Measurements from ENCODE around the gene DYNC2H1. TPM values are rescaled to one million over a fixed set of nuclear protein-coding genes. Genes with fewer than 3 reads are reported as not detected.

Gene DYNC2H1
- total RNA-seq, 2 experiments from 2014 or later = 3.2 to 3.3 TPM

DNA sequence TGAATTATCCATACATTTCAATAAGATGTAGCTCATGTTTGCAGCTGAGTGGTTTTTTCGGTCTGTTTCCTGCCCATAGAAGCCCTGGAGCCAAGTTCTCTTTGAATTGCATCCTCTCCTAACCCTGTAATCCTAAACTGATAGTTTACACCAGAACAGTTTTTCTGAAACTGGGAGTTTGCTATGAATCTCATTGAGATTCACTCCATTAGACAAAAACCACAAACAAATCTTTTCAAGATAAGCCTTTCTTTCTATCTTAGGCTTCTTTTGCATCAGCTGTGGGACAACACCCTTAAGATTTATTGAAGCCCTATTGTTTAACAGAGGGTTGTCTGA is 324.8 kb downstream of the DYNC2H1 start:
- ChIA-PET POLR2A (no interaction called here), CTCF (no interaction called here)

DNA sequence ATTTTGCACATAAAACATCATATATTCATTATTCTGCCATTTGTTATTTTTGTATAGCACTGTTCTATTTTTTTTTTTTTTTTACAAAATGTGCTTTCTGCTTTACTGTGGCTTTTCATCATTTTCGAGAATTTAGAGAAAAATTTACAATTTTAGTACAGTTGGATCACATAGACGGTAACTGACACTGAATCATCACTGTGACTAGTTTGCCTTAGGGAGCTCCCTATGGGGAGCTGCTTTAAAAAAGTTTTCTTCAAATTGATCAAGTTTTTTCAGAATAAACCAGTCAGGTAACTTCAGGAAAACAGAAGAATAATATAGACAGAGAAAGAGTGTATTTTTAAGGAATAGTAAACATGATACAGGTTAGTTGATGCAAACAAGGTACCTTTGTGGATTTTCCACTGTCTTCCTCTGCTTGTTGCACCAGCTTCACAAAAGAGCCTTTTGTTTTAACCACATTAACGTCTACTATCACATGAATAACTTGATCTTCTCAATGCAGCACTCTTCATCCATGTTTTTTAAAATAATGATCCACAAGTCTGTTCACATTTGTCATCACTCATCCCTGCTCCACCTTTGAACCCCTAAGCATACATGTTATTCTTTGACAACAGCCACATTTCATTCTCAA is 327.0 kb downstream of the DYNC2H1 start:
- ChIA-PET CTCF (no interaction called here), POLR2A (no interaction called here)

DNA sequence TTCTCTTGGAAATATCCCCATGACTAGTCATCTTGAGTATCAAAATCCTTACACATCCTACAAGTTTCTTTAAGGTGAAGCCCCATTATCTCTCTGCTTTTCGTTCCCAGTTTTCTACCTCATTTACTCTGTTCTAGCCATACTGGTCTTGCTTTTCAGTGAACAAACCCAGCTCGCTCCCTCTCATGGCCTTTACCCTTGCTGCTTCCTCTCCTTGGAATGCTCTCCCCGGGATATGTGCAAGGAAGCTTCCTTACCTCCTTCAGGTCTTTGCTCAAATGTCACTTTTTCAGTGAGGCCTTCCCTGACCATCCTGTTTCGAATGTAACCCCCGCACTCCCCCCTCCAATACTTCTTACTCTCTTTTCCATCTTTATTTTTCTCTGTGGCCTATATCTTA is 331.8 kb downstream of the DYNC2H1 start:
- POLR2A ChIA-PET = no interaction called here
- CTCF ChIA-PET = no interaction called here

DNA sequence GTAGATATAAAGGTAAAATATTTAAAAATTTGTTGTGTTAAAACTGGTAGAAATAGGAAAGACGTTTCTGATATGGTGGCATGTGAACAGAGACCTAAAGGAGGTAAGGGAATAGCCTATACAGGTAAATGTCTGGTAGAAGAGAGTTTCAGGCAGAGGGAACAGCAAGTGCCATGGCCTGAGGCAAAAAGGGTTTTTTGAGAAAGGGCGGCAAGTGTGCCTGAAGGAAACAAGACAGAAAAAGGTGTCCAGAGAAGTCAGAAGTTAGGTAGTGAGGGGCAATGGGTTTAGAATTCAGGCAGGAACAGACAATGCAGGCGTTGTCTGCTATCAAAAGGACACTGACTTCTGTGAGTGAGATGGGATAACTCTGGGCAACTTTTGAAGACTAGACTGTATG is 339.7 kb downstream of the DYNC2H1 start:
- POLR2A ChIA-PET = no interaction called here
- CTCF ChIA-PET = no interaction called here

DNA sequence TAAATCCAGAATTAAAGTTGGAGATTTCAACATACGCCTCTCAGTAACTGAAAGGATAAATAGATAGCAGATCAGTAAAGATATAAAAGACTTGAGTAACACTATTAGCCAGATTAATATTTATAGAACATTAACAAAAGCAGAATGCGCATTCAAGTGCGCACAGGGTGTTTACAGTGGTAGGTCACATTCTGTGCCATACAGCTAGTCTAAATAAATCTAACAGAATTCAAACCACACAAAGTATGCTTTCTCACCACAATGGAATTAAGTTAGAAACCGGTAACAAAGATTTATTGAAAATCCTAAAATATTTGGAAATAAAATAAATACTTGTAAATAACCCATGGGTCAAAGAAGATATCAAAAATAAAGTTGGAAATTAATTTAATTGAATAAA is 341.0 kb downstream of the DYNC2H1 start:
- ChIA-PET POLR2A (no interaction called here), CTCF (no interaction called here)

DNA sequence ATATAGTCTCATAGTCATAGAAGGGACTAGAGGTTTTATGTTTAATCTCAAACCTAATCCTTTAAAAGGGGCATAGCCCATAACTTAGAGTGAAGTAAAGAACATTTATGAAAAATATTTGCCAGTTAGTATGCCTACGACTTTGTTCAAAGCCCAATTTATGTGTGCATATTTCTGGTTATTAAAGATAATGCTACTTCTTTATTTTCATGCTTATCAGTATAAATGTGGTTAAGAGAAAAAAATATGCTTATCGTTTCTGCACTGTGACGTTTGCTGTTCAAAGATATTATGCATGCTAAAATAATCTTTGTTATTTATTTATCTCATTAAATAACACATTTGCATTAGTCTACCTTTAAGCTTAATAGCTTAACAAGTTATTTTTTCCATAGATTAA is 343.9 kb downstream of the DYNC2H1 start:
- ChIA-PET POLR2A (no interaction called here), CTCF (no interaction called here)

DNA sequence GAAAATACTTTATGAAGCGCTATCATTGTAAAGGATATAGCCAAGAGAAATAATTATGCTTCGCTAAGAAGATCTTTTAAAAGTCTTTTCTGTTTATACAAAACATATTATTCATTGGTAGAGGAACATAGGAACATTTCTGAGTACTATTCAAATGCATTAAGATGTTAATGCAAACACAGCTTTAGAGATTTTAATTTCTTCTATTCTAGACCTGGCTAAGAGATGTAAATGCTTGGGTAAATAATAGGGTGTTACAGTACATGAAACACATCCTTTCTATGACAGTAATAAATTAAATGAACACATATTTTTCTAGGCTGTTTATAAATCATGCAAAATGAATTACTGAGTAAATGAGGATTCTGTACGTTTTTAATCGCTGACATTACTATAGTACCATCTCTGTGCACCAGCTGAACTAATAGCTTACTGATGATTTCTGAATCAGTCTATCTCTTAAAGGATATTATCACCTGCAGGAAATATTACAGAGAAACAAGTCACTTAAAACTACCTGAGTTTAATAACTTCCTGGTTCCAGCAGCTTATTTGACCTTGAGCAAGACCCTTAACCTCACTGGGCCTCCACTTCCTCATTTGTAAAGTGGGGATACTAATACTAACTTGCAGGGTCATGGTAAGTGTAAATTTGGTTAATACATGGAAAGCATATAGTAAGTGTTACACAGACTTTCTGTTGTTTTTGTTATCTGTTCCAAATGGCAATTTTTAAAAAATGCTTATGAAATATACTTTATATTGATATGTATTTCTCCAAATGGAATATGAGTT is 344.9 kb downstream of the DYNC2H1 start:
- POLR2A ChIA-PET = no interaction called here
- CTCF ChIA-PET = no interaction called here

DNA sequence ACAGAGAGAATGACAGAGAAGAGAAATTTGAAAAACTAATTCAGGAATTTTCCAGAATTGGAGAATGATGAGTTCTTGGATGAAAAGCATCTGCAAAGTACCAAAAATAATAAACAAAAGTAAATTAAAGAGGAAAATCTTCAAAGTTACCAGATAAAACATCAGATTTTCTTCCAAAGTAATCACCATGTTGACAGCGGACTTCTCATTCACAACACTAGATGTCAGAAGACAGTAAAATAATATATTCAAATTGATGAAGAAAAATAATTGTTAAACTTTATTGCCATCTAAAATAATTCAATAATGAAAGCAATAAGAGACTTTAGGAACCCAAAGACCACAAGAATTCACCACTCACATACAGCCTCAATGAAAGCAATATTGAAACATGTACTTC is 355.2 kb downstream of the DYNC2H1 start:
- ChIA-PET POLR2A (no interaction called here), CTCF (no interaction called here)

DNA sequence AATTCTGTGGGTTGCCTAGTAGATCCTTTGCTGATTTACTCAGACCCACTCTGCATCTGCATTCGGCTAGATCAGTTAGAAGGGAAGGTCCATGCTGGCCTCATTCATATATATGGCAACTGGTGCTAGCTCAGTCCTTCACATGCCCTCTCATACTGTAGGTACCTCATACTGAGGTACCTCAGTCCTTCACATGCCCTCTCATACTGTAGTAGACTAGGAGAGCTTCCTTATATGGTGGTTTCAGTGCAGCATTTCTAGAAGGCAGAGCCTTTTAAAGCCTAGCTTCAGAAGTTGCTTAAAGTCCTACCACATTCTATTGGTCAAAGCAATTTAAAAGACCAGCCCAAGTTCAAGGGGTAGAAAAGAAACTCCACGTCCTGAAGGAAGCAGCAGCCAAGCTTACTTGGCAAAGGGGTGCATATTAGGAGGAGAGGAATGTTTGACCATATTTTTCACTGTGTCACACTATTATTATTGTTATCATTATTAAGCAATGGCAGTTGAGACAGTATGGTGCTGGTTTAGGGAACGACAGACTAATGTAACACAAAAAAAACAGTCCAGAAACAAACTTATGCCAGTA is 356.4 kb downstream of the DYNC2H1 start:
- ChIA-PET CTCF (no interaction called here), POLR2A (no interaction called here)

DNA sequence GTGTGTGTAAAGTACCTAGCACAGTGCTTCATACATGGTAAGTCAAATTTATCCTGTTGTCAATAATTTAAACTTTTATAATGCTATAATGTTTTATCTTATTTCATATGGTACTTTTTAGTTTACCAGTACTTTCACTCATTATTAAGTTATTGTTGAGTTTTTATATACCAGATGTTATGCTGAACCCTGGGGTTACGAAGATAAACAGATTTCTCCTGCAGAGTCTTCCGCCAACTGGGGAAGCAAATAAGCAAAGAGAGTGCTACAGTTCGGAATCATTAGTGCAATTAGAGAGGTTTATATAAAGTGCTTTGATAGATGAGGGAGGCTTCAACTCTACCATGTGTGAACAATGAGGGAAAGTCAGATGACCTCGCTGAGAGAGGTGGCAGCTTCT is 362.3 kb downstream of the DYNC2H1 start:
- CTCF ChIA-PET = no interaction called here
- POLR2A ChIA-PET = no interaction called here

DNA sequence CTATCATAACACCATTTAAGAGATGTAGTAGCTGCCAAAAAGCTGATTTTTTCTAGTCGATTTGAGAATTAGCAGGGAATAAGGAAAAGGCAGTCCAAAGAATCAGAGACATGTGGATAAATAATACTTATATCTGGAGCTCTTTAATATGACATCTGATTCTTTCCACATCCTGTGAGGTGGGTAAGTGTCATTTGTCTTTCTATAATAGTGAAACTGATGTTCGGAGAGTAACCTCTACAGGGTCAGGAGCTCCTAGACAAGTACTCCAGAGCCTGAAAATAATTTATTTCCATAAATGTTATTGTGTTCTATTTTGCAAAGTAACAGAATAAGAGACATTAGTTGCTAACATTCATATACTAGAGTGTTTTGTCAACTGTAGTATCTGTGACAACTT is 367.6 kb downstream of the DYNC2H1 start:
- ChIA-PET CTCF (no interaction called here), POLR2A (no interaction called here)

DNA sequence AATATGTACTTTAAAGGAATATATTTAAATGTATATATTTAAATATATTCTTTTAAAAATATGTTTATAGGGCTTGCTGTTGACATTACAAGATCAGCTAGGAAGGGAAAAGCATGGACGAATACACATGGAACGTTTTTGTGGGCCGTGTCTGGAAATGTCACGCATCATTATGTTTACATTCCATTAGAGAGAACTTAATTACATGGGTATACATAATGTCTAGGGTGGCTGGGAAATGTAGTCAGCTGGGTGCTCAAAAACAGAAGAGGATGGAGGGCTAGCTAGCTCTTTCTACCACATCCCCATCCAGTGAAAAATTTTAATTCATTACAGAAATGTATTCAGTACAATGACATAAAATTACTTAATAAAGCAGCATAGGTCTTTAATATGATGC is 371.2 kb downstream of the DYNC2H1 start:
- POLR2A ChIA-PET = no interaction called here
- CTCF ChIA-PET = no interaction called here

DNA sequence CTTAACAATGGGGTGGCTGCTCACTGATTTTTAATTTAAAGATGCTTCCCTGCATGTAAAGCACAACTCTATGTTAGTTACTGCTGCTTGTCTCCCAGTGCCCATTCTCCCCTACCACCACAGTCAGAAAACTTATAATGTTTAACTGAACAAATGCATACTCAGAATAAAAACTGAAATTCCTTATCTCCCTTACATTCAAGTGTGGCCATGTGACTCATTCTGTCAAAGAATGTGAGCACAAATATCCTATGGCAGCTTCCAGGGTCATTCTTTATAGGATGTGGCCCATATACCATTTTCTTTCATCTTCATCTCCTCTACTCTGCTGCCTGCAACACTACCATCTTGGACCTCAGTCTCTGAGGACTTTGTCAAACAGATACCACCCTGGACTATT is 374.8 kb downstream of the DYNC2H1 start:
- POLR2A ChIA-PET = no interaction called here
- CTCF ChIA-PET = no interaction called here

DNA sequence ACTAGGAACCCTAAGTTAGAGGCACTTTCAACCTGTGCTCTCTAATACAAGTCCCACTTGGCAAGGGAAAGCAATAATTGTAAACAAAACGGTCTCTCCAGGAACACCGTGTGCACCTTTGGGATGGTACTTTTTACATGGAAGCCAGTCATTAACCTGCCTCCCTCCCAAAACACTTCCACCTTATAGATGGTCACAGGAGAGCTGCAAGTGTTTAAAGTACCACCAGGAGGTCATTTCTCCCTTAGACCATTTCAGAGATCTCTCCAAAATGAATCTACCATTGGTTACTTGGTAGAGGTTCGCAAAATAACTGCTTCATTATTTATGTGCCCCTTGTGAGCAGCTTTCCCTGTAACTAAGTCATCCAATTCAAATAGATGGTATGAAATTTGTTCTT is 375.3 kb downstream of the DYNC2H1 start:
- ChIA-PET CTCF (no interaction called here), POLR2A (no interaction called here)

DNA sequence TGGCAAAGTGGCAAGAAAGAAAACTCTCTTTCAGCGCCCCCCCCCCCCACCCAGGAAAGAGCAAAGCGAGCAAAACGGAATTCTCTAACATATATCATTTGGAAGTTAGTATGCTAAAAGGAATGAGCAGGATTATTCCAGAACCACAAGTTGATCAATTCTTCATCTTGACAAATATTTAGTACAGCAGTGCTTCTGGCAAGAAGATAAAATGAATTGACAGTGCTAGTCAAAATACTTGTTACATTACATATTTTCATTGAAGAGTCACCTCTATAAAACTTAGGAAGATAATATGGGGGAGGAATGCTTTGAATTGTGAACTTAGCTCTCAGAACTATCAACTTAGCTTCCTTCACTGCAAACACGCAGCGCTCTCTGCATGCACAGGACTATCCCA is 377.4 kb downstream of the DYNC2H1 start:
- CTCF ChIA-PET = interaction anchor here (0.7 kb wide), 1 partner anchor 13 kb away, joined by 3 read pairs; no protein-coding TSS in a partner anchor
- POLR2A ChIA-PET = no interaction called here

DNA sequence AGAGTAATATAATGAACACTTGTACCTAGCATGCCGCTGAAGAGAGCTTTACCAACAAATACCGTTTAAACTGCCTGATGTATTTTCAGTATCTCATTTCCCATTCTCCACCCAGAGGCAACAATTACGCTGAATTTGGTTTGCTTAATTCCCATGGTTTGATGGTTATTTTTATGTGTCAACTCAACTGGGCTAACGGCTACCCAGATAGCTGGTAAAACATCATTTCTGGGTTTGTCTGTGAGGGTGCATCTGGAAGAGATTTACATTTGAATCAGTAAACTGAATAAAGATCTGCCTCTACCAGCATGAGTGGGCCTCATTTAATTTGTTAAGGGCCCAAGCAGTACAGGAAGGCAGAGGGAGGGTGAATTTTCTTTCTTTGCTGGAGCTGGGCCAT is 377.9 kb downstream of the DYNC2H1 start:
- ChIA-PET CTCF (no interaction called here), POLR2A (no interaction called here)

DNA sequence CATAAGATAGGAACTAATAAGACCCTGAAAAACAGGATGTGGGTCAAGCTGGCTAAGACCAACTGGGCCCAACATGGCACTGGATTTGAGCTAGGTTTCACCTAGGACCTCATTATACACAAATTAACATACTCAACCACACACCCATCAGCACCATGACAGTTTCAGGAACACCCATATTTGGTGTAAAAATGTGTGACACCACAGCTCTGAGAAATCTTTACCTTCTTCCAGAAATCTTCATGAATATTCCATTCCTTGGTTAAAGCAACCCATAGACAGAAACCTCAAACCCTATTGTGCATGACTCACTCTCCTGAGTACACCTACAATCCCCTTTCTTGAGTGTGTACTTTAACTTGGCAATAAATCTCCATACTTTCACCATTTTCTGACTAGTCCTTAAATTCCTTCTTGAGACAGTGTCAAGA is 378.8 kb downstream of the DYNC2H1 start:
- ChIA-PET CTCF (no interaction called here), POLR2A (no interaction called here)

DNA sequence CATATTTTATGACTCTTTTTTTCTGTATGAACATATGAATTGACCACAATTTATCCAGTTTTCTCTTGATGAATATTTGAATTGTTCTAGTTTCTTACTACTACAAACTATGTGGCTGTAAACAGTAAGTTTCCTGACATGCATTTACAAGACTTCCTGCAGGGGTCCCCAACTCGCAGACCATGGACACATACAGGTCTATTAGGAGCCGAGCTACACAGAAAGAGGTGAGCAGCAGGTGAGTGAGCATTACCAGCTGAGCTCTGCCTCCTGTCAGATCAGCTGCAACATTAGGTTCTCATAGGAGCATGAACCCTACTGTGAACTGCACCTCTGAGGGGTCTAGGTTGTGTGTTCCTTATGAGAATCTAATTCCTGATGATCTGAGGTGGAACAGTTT is 379.4 kb downstream of the DYNC2H1 start:
- ChIA-PET CTCF (no interaction called here), POLR2A (no interaction called here)

DNA sequence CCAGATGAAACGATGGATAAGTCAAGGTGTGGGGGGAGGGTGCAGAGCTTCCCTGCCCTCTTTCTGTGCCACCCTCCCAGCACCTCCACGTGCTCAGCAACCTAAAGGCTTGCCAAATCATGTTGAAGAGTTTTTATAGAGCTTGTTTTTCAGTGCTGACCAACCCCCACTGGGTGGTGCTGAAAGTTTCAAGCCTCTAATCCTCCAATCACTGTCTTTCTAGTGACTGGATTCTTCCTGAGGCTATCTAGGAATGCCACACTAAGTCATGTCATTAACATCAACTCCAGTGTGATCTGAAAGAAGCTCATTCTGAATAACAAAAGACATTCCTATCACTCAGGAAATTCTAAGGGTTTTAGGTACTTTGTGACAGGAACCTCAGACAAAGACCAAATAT is 382.6 kb downstream of the DYNC2H1 start:
- ChIA-PET CTCF (no interaction called here), POLR2A (no interaction called here)

DNA sequence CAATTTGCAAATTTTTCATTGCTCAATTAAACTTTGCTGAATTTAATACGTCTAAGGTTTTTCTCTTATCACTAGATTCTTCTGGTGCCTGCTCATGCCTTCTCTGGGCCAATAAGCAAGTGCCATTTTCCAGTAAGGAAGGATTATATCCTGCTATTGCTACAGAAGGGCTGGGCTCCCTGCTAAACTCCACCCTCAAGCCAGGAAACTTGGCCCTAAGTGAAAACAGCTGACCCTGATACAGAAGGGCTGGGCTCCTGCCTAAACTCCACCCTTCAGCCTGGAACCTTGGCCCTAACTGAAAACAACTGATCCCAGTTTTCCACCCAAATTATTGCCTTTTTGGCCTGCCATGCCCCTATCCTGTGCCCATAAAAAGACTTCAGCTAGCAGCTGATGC is 385.3 kb downstream of the DYNC2H1 start:
- POLR2A ChIA-PET = no interaction called here
- CTCF ChIA-PET = no interaction called here

DNA sequence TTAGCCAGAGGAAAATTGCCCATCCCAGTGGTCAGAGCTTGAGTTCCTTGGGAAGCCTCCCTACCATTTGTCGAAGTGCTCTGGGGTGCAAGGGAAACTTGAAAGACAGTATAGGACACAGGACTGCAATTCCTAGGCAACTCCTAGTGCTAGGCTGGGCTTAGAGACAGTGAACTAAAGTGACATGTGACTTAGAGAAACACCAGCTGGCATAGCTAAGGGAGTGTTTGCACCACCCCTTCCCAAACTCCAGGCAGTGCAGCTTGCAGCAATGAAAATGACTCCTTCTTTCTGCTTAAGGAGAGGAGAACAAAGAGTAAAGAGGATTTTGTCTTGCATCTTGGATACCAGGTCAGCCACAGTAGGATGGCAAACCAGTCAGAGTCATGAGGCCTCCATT is 388.0 kb downstream of the DYNC2H1 start:
- ChIA-PET POLR2A (no interaction called here), CTCF (no interaction called here)

All from activated CD8-positive, alpha-beta memory T cell treated with anti-CD3 and anti-CD28 coated beads for 36 hours (primary cell).